Chondrocyte (in vitro differentiated cells): ENCODE data around the gene ZNF691. TPM values are rescaled to one million over a fixed set of nuclear protein-coding genes. Genes with fewer than 3 reads are reported as not detected.
A peak's percentile ranks its signal among the peaks of the same experiment; 100 is the strongest.

Experiments used
- DNase-seq: peaks from one replicate; pipeline ENCODE4 v3.0.0; 2021; ENCODE audit warnings: mixed read lengths, low spot score
- H3K27ac Mint-ChIP-seq: one replicate; pipeline ENCODE4 v1.8.0; 2021; ENCODE audit warnings: mild to moderate bottlenecking, moderate library complexity, mixed read lengths; ENCODE audit not compliant: unreplicated experiment
- H3K27me3 Mint-ChIP-seq: 2 replicates; pipeline ENCODE4 v1.8.0; 2021; ENCODE audit warnings: low read depth, mixed read lengths
- H3K36me3 Mint-ChIP-seq: 2 replicates; pipeline ENCODE4 v1.8.0; 2021; ENCODE audit warnings: low read depth, mixed read lengths
- H3K4me1 Mint-ChIP-seq: 2 replicates; pipeline ENCODE4 v1.8.0; 2021; ENCODE audit warnings: low read depth, mild to moderate bottlenecking, mixed read lengths
- H3K4me3 Mint-ChIP-seq: one replicate; pipeline ENCODE4 v1.8.0; 2021; ENCODE audit warnings: mild to moderate bottlenecking, moderate library complexity, mixed read lengths; ENCODE audit not compliant: unreplicated experiment
- H3K9me3 Mint-ChIP-seq: 2 replicates; pipeline ENCODE4 v1.8.0; 2021; ENCODE audit warnings: low read depth, mixed read lengths
- CTCF ChIP-seq: fragments of 200-600 bp; sonication (generic); IDR thresholded peaks from 2 replicates; pipeline ENCODE4 v1.5.0; 2021; ENCODE audit warnings: antibody characterized with exemption, mild to moderate bottlenecking, moderate library complexity
- total RNA-seq: library from RNA; stranded (reverse); gene quantifications from 3 replicates; pipeline ENCODE4 v1.2.1, GENCODE V29; 2021

The ZNF691 gene
- total RNA-seq, 1 donor from 2014 or later, result 7.4 TPM

GRCh38 chr1:42816585-42817439 is 29.6 kb upstream of the ZNF691 start, which contains the start of the genes ERMAP and SVBP:
TSS of gene ERMAP (plus strand) at chr1:42817122. CDS start at chr1:42830449, 13,327 bp downstream.
TSS of gene SVBP (minus strand) at chr1:42817397. CDS start at chr1:42816544, 853 bp downstream.
- H3K4me3 Mint-ChIP-seq, result peak within 1 kb of the TSS; percentile 68
- H3K9me3 Mint-ChIP-seq, result no peaks in the 10 kb centered on the region
- DNase-seq, result peak; percentile 94
- no peaks in the 10 kb centered on the region for H3K27me3 Mint-ChIP-seq
- H3K36me3 Mint-ChIP-seq, result no peaks in the 10 kb centered on the region
- TF ChIP-seq CTCF, result no peak
- peaks cover 32% of the 10 kb centered on the region for H3K4me1 Mint-ChIP-seq
- peak within 1 kb of the TSS; percentile 89 for H3K27ac Mint-ChIP-seq

GRCh38 chr1:42817440-42817767 is 29.0 kb upstream of the ZNF691 start:
- H3K27me3 Mint-ChIP-seq, result no peaks in the 10 kb centered on the region
- H3K27ac Mint-ChIP-seq, result peak overlapping the region; percentile 4
- H3K9me3 Mint-ChIP-seq, result no peaks in the 10 kb centered on the region
- no peak for DNase-seq
- no peaks in the 10 kb centered on the region for H3K36me3 Mint-ChIP-seq
- H3K4me3 Mint-ChIP-seq, result peak overlapping the region; percentile 68
- TF ChIP-seq CTCF, result no peak
- H3K4me1 Mint-ChIP-seq, result peaks cover 34% of the 10 kb centered on the region

GRCh38 chr1:42817976-42818375 is 28.4 kb upstream of the ZNF691 start:
- TF ChIP-seq CTCF, result no peak
- peak overlapping the region; percentile 68 for H3K4me3 Mint-ChIP-seq
- no peaks in the 10 kb centered on the region for H3K36me3 Mint-ChIP-seq
- H3K27ac Mint-ChIP-seq, result no peak overlapping the region
- H3K9me3 Mint-ChIP-seq, result no peaks in the 10 kb centered on the region
- no peaks in the 10 kb centered on the region for H3K27me3 Mint-ChIP-seq
- DNase-seq, result no peak
- H3K4me1 Mint-ChIP-seq, result peaks cover 40% of the 10 kb centered on the region

GRCh38 chr1:42820813-42821212 is 25.6 kb upstream of the ZNF691 start:
- H3K27me3 Mint-ChIP-seq, result no peaks in the 10 kb centered on the region
- DNase-seq, result no peak
- TF ChIP-seq CTCF, result no peak
- peaks cover 43% of the 10 kb centered on the region for H3K4me1 Mint-ChIP-seq
- no peaks in the 10 kb centered on the region for H3K36me3 Mint-ChIP-seq
- H3K9me3 Mint-ChIP-seq, result no peaks in the 10 kb centered on the region
- H3K4me3 Mint-ChIP-seq, result no peak overlapping the region
- no peak overlapping the region for H3K27ac Mint-ChIP-seq

- H3K4me3 Mint-ChIP-seq, result no peak overlapping the region
- H3K27me3 Mint-ChIP-seq, result no peaks in the 10 kb centered on the region
- no peak overlapping the region for H3K27ac Mint-ChIP-seq
- peaks cover 34% of the 10 kb centered on the region for H3K4me1 Mint-ChIP-seq
- H3K36me3 Mint-ChIP-seq, result no peaks in the 10 kb centered on the region
- DNase-seq, result no peak
- TF ChIP-seq CTCF, result no peak
- H3K9me3 Mint-ChIP-seq, result no peaks in the 10 kb centered on the region
Measured at GRCh38 chr1:42821690-42822089, 24.7 kb upstream of the ZNF691 start.
